WTC11 (cell line): Measurements from ENCODE around the gene SYMPK. TPM values are rescaled to one million over a fixed set of nuclear protein-coding genes. Genes with fewer than 3 reads are reported as not detected.

ENCODE experiments used
- ATAC-seq: fragments of 200-7000 bp; cut with Tn5 transposase; 2 replicates; pipeline ENCODE4 v1.10.0; 2021; ENCODE audit warnings: mild to moderate bottlenecking, moderate library complexity
- CTCF ChIA-PET: fragments of 300-600 bp; sonication (Branson Sonifier 250); formaldehyde crosslinking; loops from one replicate; lab custom pipeline; 2021; ENCODE audit warnings: antibody characterized with exemption; lab: Charles Lee
- POLR2A ChIA-PET: fragments of 350-600 bp; sonication (Branson Sonifier 250); formaldehyde crosslinking; loops from one replicate; lab custom pipeline; 2021; ENCODE audit warnings: antibody characterized with exemption; lab: Charles Lee
- DNase-seq: peaks from one replicate; pipeline ENCODE4 v3.0.0; 2021; ENCODE audit warnings: low spot score
- H3K27ac Mint-ChIP-seq: 2 replicates; pipeline ENCODE4 v1.8.0; 2021; ENCODE audit warnings: mixed read lengths
- H3K27me3 Mint-ChIP-seq: 2 replicates; pipeline ENCODE4 v1.8.0; 2021; ENCODE audit warnings: low read depth, mild to moderate bottlenecking, moderate library complexity, mixed read lengths
- H3K36me3 Mint-ChIP-seq: 2 replicates; pipeline ENCODE4 v1.8.0; 2021; ENCODE audit warnings: mixed read lengths
- H3K4me1 Mint-ChIP-seq: 2 replicates; pipeline ENCODE4 v1.8.0; 2022; ENCODE audit warnings: mixed read lengths
- H3K4me3 Mint-ChIP-seq: 2 replicates; pipeline ENCODE4 v1.8.0; 2021; ENCODE audit warnings: mild to moderate bottlenecking, moderate library complexity, mixed read lengths
- H3K9me3 Mint-ChIP-seq: 2 replicates; pipeline ENCODE4 v1.8.0; 2021; ENCODE audit warnings: mixed read lengths
- ESRRA ChIP-seq: sonication (generic); formaldehyde crosslinking; IDR thresholded peaks from 2 replicates; pipeline ENCODE4 v1.8.1; 2022; ENCODE audit warnings: mild to moderate bottlenecking, missing genetic modification reagents, borderline replicate concordance
- FOXJ3 ChIP-seq: sonication (generic); formaldehyde crosslinking; IDR thresholded peaks from 2 replicates; pipeline ENCODE4 v1.9.0; 2021; ENCODE audit warnings: missing genetic modification reagents, mild to moderate bottlenecking, borderline replicate concordance
- FOXK1 ChIP-seq: sonication (generic); formaldehyde crosslinking; IDR thresholded peaks from 2 replicates; pipeline ENCODE4 v1.8.0; 2022; ENCODE audit warnings: mild to moderate bottlenecking, moderate library complexity, missing genetic modification reagents
- GABPB1 ChIP-seq: sonication (generic); formaldehyde crosslinking; IDR thresholded peaks from 2 replicates; pipeline ENCODE4 v1.8.1; 2023; ENCODE audit warnings: mild to moderate bottlenecking, missing genetic modification reagents
- JAZF1 ChIP-seq: fragments of 250-450 bp; sonication (Bioruptor Pico); IDR thresholded peaks from 2 replicates; pipeline ENCODE4 v1.9.0; 2021; ENCODE audit warnings: moderate library complexity, mild to moderate bottlenecking, inconsistent platforms
- JUN ChIP-seq: sonication (generic); formaldehyde crosslinking; IDR thresholded peaks from 2 replicates; pipeline ENCODE4 v1.8.0; 2023; ENCODE audit warnings: mild to moderate bottlenecking, missing genetic modification reagents
- MXD4 ChIP-seq: fragments of 250-450 bp; sonication (Bioruptor Pico); IDR thresholded peaks from 2 replicates; pipeline ENCODE4 v1.8.0; 2021; ENCODE audit warnings: mild to moderate bottlenecking, moderate library complexity, borderline replicate concordance
- NFATC4 ChIP-seq: fragments of 250-450 bp; sonication (Bioruptor Pico); IDR thresholded peaks from 2 replicates; pipeline ENCODE4 v1.9.0; 2021; ENCODE audit warnings: mild to moderate bottlenecking
- NR3C1 ChIP-seq: sonication (generic); formaldehyde crosslinking; conservative IDR thresholded peaks from 2 replicates; pipeline ENCODE4 v1.8.1; 2023; ENCODE audit warnings: low read depth, mild to moderate bottlenecking, missing genetic modification reagents
- OVOL2 ChIP-seq: fragments of 250-450 bp; sonication (Bioruptor Pico); IDR thresholded peaks from 2 replicates; pipeline ENCODE4 v1.9.0; 2021; ENCODE audit warnings: mild to moderate bottlenecking, borderline replicate concordance
- PRRX2 ChIP-seq: fragments of 250-450 bp; sonication (Bioruptor Pico); IDR thresholded peaks from 2 replicates; pipeline ENCODE4 v1.8.0; 2021; ENCODE audit warnings: mild to moderate bottlenecking
- SOX15 ChIP-seq: fragments of 250-450 bp; sonication (Bioruptor Pico); IDR thresholded peaks from 2 replicates; pipeline ENCODE4 v1.9.0; 2021; ENCODE audit warnings: mild to moderate bottlenecking
- TEAD1 ChIP-seq: sonication (generic); formaldehyde crosslinking; IDR thresholded peaks from 2 replicates; pipeline ENCODE4 v1.8.0; 2022; ENCODE audit warnings: mild to moderate bottlenecking, missing genetic modification reagents
- ZNF138 ChIP-seq: sonication (generic); formaldehyde crosslinking; conservative IDR thresholded peaks from 2 replicates; pipeline ENCODE4 v1.8.1; 2022; ENCODE audit warnings: mild to moderate bottlenecking, moderate library complexity, missing genetic modification reagents
- ZNF219 ChIP-seq: sonication (generic); formaldehyde crosslinking; IDR thresholded peaks from 2 replicates; pipeline ENCODE4 v1.8.0; 2023; ENCODE audit warnings: missing genetic modification reagents, mild to moderate bottlenecking, borderline replicate concordance
- ZNF396 ChIP-seq: fragments of 250-450 bp; sonication (Bioruptor Pico); IDR thresholded peaks from 2 replicates; pipeline ENCODE4 v1.8.0; 2021; ENCODE audit warnings: mild to moderate bottlenecking, moderate library complexity, borderline replicate concordance
- total RNA-seq: library from RNA; stranded (reverse); gene quantifications from 3 replicates; pipeline ENCODE4 v1.2.3, GENCODE V29; 2021
- TF ChIP-seq, protein P1 (sequence below): sonication (generic); formaldehyde crosslinking; IDR thresholded peaks from 2 replicates; pipeline ENCODE4 v1.8.1; 2022; ENCODE audit warnings: mild to moderate bottlenecking, moderate library complexity, missing genetic modification reagents
- TF ChIP-seq, protein P2 (sequence below): fragments of 250-450 bp; sonication (Bioruptor Pico); IDR thresholded peaks from 2 replicates; pipeline ENCODE4 v1.9.0; 2021; ENCODE audit warnings: mild to moderate bottlenecking
- TF ChIP-seq, protein P3 (sequence below): sonication (generic); formaldehyde crosslinking; IDR thresholded peaks from 2 replicates; pipeline ENCODE4 v1.8.1; 2022; ENCODE audit warnings: low read depth, mild to moderate bottlenecking, moderate library complexity, missing genetic modification reagents, borderline replicate concordance
- TF ChIP-seq, protein P4 (sequence below): sonication (generic); formaldehyde crosslinking; conservative IDR thresholded peaks from 2 replicates; pipeline ENCODE4 v1.8.1; 2022; ENCODE audit warnings: mild to moderate bottlenecking, missing genetic modification reagents
- TF ChIP-seq, protein P5 (sequence below): sonication (generic); formaldehyde crosslinking; IDR thresholded peaks from 2 replicates; pipeline ENCODE4 v1.8.0; 2023; ENCODE audit warnings: missing genetic modification reagents
- TF ChIP-seq, protein P6 (sequence below): sonication (generic); formaldehyde crosslinking; IDR thresholded peaks from 2 replicates; pipeline ENCODE4 v1.8.0; 2022; ENCODE audit warnings: mild to moderate bottlenecking, missing genetic modification reagents
- TF ChIP-seq, protein P7 (sequence below): fragments of 250-450 bp; sonication (Bioruptor Pico); IDR thresholded peaks from 2 replicates; pipeline ENCODE4 v1.9.0; 2021; ENCODE audit warnings: mild to moderate bottlenecking, borderline replicate concordance
- TF ChIP-seq, protein P8 (sequence below): sonication (generic); formaldehyde crosslinking; IDR thresholded peaks from 2 replicates; pipeline ENCODE4 v1.8.1; 2023; ENCODE audit warnings: mild to moderate bottlenecking, missing genetic modification reagents

Gene SYMPK
- total RNA-seq, 1 experiment from 2014 or later = 106 TPM

DNA sequence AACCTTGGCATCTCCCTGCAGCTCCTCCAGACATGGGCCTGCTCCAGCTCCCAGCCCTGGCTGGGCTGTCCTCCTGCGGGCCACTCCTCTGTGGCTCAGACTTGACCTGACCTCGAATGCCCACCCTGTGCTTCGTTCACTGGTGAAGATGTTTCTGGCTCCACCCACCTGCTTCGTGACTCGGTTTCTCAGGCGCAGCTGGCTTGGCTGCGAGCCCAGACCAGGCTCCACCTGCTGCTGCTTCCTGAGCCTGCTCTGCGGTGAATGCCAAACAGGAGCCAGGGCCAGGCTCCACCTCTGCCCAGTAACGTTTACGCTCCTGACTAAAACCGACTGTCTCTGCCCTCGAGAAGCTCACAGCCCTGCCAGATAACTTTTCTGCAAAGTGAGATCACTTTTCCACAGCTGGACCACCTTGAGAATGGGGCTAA, 38.9 kb downstream of the SYMPK start:
- POLR2A ChIA-PET = no interaction called here
- peaks cover 63% of the 10 kb centered on the region for H3K36me3 Mint-ChIP-seq
- peaks cover 10% of the 10 kb centered on the region for H3K4me1 Mint-ChIP-seq
- DNase-seq (no peak), ATAC-seq (no peak)
- no peak overlapping the region for H3K27ac Mint-ChIP-seq
- no peaks in the 10 kb centered on the region for H3K27me3 Mint-ChIP-seq
- CTCF ChIA-PET = interaction anchor here (5.2 kb wide), 1 partner anchor 8 kb away, joined by 45 read pairs; the partner anchor contains the start of gene RSPH6A
- no peak for TF ChIP-seq OVOL2 (CRISPR knock-in tag)
- TF ChIP-seq, protein P1, sequence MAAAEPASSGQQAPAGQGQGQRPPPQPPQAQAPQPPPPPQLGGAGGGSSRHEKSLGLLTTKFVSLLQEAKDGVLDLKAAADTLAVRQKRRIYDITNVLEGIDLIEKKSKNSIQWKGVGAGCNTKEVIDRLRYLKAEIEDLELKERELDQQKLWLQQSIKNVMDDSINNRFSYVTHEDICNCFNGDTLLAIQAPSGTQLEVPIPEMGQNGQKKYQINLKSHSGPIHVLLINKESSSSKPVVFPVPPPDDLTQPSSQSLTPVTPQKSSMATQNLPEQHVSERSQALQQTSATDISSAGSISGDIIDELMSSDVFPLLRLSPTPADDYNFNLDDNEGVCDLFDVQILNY = no peak
- TF ChIP-seq JAZF1 = no peak
- TF ChIP-seq, protein P2, sequence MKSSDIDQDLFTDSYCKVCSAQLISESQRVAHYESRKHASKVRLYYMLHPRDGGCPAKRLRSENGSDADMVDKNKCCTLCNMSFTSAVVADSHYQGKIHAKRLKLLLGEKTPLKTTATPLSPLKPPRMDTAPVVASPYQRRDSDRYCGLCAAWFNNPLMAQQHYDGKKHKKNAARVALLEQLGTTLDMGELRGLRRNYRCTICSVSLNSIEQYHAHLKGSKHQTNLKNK (CRISPR knock-in tag) = no peak
- no peak for TF ChIP-seq ZNF138 (CRISPR knock-in tag)
- TF ChIP-seq, protein P3, sequence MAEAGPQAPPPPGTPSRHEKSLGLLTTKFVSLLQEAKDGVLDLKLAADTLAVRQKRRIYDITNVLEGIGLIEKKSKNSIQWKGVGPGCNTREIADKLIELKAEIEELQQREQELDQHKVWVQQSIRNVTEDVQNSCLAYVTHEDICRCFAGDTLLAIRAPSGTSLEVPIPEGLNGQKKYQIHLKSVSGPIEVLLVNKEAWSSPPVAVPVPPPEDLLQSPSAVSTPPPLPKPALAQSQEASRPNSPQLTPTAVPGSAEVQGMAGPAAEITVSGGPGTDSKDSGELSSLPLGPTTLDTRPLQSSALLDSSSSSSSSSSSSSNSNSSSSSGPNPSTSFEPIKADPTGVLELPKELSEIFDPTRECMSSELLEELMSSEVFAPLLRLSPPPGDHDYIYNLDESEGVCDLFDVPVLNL = no peak
- TF ChIP-seq SOX15 = no peak
- TF ChIP-seq MXD4 (CRISPR knock-in tag) = no peak
- no peak for TF ChIP-seq ZNF219 (CRISPR knock-in tag)
- TF ChIP-seq, protein P4, sequence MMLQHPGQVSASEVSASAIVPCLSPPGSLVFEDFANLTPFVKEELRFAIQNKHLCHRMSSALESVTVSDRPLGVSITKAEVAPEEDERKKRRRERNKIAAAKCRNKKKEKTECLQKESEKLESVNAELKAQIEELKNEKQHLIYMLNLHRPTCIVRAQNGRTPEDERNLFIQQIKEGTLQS (CRISPR knock-in tag) = no peak
- no peak for TF ChIP-seq FOXK1 (CRISPR knock-in tag)
- TF ChIP-seq, protein P5, sequence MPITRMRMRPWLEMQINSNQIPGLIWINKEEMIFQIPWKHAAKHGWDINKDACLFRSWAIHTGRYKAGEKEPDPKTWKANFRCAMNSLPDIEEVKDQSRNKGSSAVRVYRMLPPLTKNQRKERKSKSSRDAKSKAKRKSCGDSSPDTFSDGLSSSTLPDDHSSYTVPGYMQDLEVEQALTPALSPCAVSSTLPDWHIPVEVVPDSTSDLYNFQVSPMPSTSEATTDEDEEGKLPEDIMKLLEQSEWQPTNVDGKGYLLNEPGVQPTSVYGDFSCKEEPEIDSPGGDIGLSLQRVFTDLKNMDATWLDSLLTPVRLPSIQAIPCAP (CRISPR knock-in tag) = no peak
- no peak for TF ChIP-seq NFATC4
- TF ChIP-seq, protein P6, sequence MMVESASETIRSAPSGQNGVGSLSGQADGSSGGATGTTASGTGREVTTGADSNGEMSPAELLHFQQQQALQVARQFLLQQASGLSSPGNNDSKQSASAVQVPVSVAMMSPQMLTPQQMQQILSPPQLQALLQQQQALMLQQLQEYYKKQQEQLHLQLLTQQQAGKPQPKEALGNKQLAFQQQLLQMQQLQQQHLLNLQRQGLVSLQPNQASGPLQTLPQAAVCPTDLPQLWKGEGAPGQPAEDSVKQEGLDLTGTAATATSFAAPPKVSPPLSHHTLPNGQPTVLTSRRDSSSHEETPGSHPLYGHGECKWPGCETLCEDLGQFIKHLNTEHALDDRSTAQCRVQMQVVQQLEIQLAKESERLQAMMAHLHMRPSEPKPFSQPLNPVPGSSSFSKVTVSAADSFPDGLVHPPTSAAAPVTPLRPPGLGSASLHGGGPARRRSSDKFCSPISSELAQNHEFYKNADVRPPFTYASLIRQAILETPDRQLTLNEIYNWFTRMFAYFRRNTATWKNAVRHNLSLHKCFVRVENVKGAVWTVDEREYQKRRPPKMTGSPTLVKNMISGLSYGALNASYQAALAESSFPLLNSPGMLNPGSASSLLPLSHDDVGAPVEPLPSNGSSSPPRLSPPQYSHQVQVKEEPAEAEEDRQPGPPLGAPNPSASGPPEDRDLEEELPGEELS (CRISPR knock-in tag) = no peak
- TF ChIP-seq JUN (CRISPR knock-in tag) = no peak
- TF ChIP-seq ESRRA (CRISPR knock-in tag) = no peak
- H3K4me3 Mint-ChIP-seq = no peak overlapping the region
- H3K9me3 Mint-ChIP-seq = no peaks in the 10 kb centered on the region

DNA sequence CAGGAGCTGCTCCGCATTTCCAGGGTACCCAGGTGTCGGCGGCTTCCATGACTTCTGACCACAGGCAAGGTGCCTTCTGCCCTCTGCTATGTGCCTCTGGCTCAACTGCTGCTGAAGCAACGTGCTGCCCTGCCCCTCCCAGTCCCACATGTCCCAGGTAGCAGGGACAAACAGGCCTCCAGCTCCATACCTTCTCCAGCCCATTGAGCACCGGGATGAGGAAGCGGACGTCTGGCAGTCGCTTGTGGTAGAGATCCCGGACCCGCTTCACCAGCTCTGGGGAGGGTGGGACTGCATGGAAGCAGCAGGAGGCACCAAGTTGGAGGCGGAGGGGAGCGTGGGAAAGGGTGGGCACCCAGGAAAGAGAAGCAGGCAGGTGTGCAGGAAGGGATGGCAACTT, 39.8 kb downstream of the SYMPK start:
- Mint-ChIP-seq H3K27ac (no peak overlapping the region), H3K27me3 (no peaks in the 10 kb centered on the region), H3K4me1 (peaks cover 17% of the 10 kb centered on the region), H3K36me3 (peaks cover 54% of the 10 kb centered on the region), H3K9me3 (no peaks in the 10 kb centered on the region), H3K4me3 (no peak overlapping the region)
- DNase-seq (no peak), ATAC-seq (no peak)
- ChIA-PET CTCF (interaction anchor here (0.5 to 0.7 kb wide), 2 partner anchors 41 to 53 kb away, joined by 4 to 5 read pairs; partner anchors contain the start of gene DMPK), POLR2A (no interaction called here)
- no peak for TF ChIP-seq NR3C1
- TF ChIP-seq NFATC4 = no peak
- no peak for TF ChIP-seq FOXJ3 (CRISPR knock-in tag)
- TF ChIP-seq, protein P1 = no peak
- TF ChIP-seq GABPB1 = no peak
- TF ChIP-seq, protein P7, sequence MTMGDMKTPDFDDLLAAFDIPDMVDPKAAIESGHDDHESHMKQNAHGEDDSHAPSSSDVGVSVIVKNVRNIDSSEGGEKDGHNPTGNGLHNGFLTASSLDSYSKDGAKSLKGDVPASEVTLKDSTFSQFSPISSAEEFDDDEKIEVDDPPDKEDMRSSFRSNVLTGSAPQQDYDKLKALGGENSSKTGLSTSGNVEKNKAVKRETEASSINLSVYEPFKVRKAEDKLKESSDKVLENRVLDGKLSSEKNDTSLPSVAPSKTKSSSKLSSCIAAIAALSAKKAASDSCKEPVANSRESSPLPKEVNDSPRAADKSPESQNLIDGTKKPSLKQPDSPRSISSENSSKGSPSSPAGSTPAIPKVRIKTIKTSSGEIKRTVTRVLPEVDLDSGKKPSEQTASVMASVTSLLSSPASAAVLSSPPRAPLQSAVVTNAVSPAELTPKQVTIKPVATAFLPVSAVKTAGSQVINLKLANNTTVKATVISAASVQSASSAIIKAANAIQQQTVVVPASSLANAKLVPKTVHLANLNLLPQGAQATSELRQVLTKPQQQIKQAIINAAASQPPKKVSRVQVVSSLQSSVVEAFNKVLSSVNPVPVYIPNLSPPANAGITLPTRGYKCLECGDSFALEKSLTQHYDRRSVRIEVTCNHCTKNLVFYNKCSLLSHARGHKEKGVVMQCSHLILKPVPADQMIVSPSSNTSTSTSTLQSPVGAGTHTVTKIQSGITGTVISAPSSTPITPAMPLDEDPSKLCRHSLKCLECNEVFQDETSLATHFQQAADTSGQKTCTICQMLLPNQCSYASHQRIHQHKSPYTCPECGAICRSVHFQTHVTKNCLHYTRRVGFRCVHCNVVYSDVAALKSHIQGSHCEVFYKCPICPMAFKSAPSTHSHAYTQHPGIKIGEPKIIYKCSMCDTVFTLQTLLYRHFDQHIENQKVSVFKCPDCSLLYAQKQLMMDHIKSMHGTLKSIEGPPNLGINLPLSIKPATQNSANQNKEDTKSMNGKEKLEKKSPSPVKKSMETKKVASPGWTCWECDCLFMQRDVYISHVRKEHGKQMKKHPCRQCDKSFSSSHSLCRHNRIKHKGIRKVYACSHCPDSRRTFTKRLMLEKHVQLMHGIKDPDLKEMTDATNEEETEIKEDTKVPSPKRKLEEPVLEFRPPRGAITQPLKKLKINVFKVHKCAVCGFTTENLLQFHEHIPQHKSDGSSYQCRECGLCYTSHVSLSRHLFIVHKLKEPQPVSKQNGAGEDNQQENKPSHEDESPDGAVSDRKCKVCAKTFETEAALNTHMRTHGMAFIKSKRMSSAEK = no peak
- no peak for TF ChIP-seq ZNF396
- TF ChIP-seq MXD4 (CRISPR knock-in tag) = no peak
- TF ChIP-seq, protein P8, sequence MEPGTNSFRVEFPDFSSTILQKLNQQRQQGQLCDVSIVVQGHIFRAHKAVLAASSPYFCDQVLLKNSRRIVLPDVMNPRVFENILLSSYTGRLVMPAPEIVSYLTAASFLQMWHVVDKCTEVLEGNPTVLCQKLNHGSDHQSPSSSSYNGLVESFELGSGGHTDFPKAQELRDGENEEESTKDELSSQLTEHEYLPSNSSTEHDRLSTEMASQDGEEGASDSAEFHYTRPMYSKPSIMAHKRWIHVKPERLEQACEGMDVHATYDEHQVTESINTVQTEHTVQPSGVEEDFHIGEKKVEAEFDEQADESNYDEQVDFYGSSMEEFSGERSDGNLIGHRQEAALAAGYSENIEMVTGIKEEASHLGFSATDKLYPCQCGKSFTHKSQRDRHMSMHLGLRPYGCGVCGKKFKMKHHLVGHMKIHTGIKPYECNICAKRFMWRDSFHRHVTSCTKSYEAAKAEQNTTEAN = no peak
- no peak for TF ChIP-seq SOX15
- no peak for TF ChIP-seq PRRX2 (CRISPR knock-in tag)
- TF ChIP-seq TEAD1 (CRISPR knock-in tag) = no peak
